Ovary (tissue), 3 donors: ENCODE measurements around the gene BBS1.

Experiments used
- CTCF ChIP-seq, 3 donors: fragments of 450-650 bp in 2 of 3; fragments of 200-600 bp in 1 of 3; IDR thresholded peaks; one replicate each; pipeline versions ENCODE4 v1.5.1 to v1.8.0; 2016 to 2022; ENCODE audit warnings: antibody characterized with exemption in 3 of 3, mild to moderate bottlenecking in 1 of 3
- EP300 ChIP-seq: sonication (generic); formaldehyde crosslinking; IDR thresholded peaks from one replicate; pipeline ENCODE4 v1.6.1; 2017; ENCODE audit warnings: antibody characterized with exemption
- POLR2A ChIP-seq: fragments of 450-650 bp; IDR thresholded peaks from one replicate; pipeline ENCODE4 v1.6.1; 2017; ENCODE audit warnings: antibody characterized with exemption, mild to moderate bottlenecking, moderate library complexity
- donor health status: DM: no; HTN: no; CAD: no.

GRCh38 chr11:66559866-66560676 lies 49.6 kb downstream of the BBS1 start:
- TF ChIP-seq CTCF (IDR thresholded peaks at IDR 0.05) (no peak), POLR2A (no peak), EP300 (no peak)
